GM19238 (cell line): ENCODE measurements around the gene UBE2L3.

Source experiments
- DNase-seq: peaks from one replicate; pipeline ENCODE4 v3.0.0; 2011; ENCODE audit warnings: low spot score; ENCODE audit not compliant: insufficient read length

UBE2L3 gene

GRCh38 chr22:21669026-21669425 lies 101.5 kb downstream of the UBE2L3 start:
- no peak for DNase-seq

- DNase-seq, result no peak
Measured at GRCh38 chr22:21672107-21672629, 104.7 kb downstream of the UBE2L3 start.
